ENCODE measurements around the gene LRP1.

LRP1 gene

GRCh38 chr12:57219993-57220754 is 91.9 kb downstream of the LRP1 start:
- peaks cover 19% of the 10 kb centered on the region for H3K4me1 ChIP-seq (ENCODE audit: control insufficient read depth, insufficient read depth, low read length)
- H3K4me2 ChIP-seq (ENCODE audit: low read length): no peak overlapping the region
- H3K27me3 ChIP-seq (ENCODE audit: control insufficient read depth, insufficient read depth, low read length): peaks cover 30% of the 10 kb centered on the region
- H3K9me3 ChIP-seq (replicated peaks; ENCODE audit: low read length): no peaks in the 10 kb centered on the region
- H3K9ac ChIP-seq (ENCODE audit: low read depth, low read length): no peak overlapping the region
- H3K4me3 ChIP-seq (ENCODE audit: low read length): no peak overlapping the region
- no peaks in the 10 kb centered on the region for H3K36me3 ChIP-seq (ENCODE audit: insufficient read depth, low read length)

DNA sequence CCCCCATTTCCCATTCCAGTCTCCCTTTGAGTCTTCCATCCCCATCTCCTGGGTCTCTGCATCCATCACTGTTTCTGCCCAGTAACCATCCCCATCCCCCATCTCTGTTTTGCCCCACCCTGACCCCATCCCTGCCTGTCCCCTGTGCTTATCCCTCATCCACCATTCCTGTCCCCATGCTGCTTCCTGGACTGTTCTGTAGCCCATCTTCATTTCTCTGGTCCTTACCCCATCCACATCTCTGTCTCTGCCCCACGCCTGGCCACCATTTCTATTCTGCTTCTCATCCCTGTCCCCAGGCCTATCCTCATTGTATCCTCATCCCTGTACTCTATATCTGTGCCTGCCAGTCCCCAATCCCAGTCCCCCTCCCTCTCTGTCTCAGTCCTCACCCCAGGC is 92.5 kb downstream of the LRP1 start:
- Histone ChIP-seq H3K4me1 (ENCODE audit: control insufficient read depth, insufficient read depth, low read length) (peaks cover 13% of the 10 kb centered on the region), H3K4me2 (ENCODE audit: low read length) (no peak overlapping the region), H3K9ac (ENCODE audit: low read depth, low read length) (no peak overlapping the region), H3K36me3 (ENCODE audit: insufficient read depth, low read length) (no peaks in the 10 kb centered on the region), H3K9me3 (replicated peaks; ENCODE audit: low read length) (no peaks in the 10 kb centered on the region), H3K4me3 (ENCODE audit: low read length) (no peak overlapping the region), H3K27me3 (ENCODE audit: control insufficient read depth, insufficient read depth, low read length) (peaks cover 30% of the 10 kb centered on the region)

DNA sequence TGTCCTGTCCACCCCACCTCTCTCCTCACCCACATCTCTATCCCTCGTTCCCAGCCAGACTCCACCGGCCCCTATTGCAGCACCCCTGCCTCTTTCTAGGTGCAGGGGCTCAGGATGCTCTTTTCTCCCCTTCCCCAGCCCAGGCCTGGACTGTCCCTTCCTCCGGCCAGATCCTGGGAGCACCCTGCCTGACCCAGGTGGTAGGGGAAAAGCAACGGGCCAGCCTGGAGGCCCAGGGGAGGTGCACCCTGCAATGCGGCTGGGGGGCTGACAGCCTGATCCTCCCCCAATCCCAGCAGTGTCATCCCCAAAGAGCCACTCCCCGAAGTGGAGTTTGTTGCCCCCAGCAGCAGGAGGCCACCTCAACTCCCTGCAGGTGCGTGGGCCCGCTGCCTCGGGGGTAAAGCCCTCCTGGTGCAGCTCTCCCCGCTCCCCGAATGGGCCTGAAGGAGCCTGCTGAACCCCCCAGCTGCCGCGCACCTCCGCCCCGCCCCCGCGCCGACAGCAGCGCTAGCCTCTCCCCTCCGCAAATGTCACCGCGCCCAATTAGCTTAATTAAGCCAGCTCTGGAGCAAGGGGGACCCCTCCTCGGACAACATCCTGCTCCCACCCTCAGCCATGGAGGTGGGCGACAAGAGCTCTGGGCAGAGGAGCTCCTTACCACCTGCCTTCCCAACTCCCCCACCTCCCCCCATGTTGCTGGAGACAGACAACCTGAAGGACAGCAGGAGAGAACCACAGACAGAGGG is 93.1 kb downstream of the LRP1 start:
- H3K4me3 ChIP-seq (ENCODE audit: low read length): no peak overlapping the region

GRCh38 chr12:57222286-57223190 is 94.3 kb downstream of the LRP1 start:
- H3K4me3 ChIP-seq (ENCODE audit: low read length): no peak overlapping the region
- no peaks in the 10 kb centered on the region for H3K36me3 ChIP-seq (ENCODE audit: insufficient read depth, low read length)
- H3K9me3 ChIP-seq (replicated peaks; ENCODE audit: low read length): no peaks in the 10 kb centered on the region
- H3K9ac ChIP-seq (ENCODE audit: low read depth, low read length): no peak overlapping the region
- H3K4me2 ChIP-seq (ENCODE audit: low read length): no peak overlapping the region
- no peaks in the 10 kb centered on the region for H3K4me1 ChIP-seq (ENCODE audit: control insufficient read depth, insufficient read depth, low read length)
- peaks cover 30% of the 10 kb centered on the region for H3K27me3 ChIP-seq (ENCODE audit: control insufficient read depth, insufficient read depth, low read length)

More for the DNA sequence above, 93.1 kb downstream of the LRP1 start:
- Histone ChIP-seq H3K27me3 (ENCODE audit: control insufficient read depth, insufficient read depth, low read length) (peaks cover 30% of the 10 kb centered on the region), H3K9me3 (replicated peaks; ENCODE audit: low read length) (no peaks in the 10 kb centered on the region), H3K4me2 (ENCODE audit: low read length) (no peak overlapping the region), H3K9ac (ENCODE audit: low read depth, low read length) (no peak overlapping the region), H3K36me3 (ENCODE audit: insufficient read depth, low read length) (no peaks in the 10 kb centered on the region), H3K4me1 (ENCODE audit: control insufficient read depth, insufficient read depth, low read length) (peaks cover 7% of the 10 kb centered on the region)

GRCh38 chr12:57223191-57224165 is 95.2 kb downstream of the LRP1 start:
- Histone ChIP-seq H3K4me3 (ENCODE audit: low read length) (no peak overlapping the region), H3K36me3 (ENCODE audit: insufficient read depth, low read length) (no peaks in the 10 kb centered on the region), H3K4me1 (ENCODE audit: control insufficient read depth, insufficient read depth, low read length) (no peaks in the 10 kb centered on the region), H3K9ac (ENCODE audit: low read depth, low read length) (no peak overlapping the region), H3K9me3 (replicated peaks; ENCODE audit: low read length) (no peaks in the 10 kb centered on the region), H3K4me2 (ENCODE audit: low read length) (no peak overlapping the region), H3K27me3 (ENCODE audit: control insufficient read depth, insufficient read depth, low read length) (peaks cover 26% of the 10 kb centered on the region)

- Histone ChIP-seq H3K36me3 (ENCODE audit: insufficient read depth, low read length) (no peaks in the 10 kb centered on the region), H3K4me2 (ENCODE audit: low read length) (no peak overlapping the region), H3K27me3 (ENCODE audit: control insufficient read depth, insufficient read depth, low read length) (peaks cover 19% of the 10 kb centered on the region), H3K4me3 (ENCODE audit: low read length) (no peak overlapping the region), H3K9me3 (replicated peaks; ENCODE audit: low read length) (no peaks in the 10 kb centered on the region), H3K4me1 (ENCODE audit: control insufficient read depth, insufficient read depth, low read length) (peaks cover 7% of the 10 kb centered on the region), H3K9ac (ENCODE audit: low read depth, low read length) (no peak overlapping the region)
These were observed 96.1 kb downstream of the LRP1 start for GRCh38 chr12:57224278-57224972.

DNA sequence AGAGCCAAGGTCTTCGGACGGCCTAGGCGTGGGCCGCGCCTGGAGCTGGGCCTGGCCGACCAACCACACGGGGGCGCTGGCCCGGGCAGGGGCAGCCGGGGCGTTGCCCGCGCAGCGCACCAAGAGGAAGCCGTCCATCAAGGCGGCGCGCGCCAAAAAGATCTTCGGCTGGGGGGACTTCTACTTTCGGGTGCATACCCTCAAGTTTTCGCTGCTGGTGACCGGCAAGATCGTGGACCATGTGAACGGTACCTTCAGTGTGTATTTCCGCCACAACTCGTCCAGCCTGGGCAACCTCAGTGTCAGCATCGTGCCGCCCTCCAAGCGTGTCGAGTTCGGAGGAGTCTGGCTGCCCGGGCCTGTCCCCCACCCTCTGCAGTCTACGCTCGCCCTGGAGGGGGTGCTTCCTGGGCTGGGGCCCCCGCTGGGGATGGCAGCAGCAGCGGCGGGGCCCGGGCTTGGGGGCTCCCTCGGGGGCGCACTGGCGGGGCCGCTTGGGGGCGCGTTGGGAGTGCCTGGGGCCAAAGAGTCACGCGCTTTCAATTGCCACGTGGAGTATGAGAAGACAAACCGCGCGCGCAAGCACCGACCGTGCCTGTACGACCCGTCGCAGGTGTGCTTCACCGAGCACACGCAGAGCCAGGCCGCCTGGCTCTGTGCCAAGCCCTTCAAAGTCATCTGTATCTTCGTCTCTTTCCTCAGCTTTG is 96.8 kb downstream of the LRP1 start:
- Histone ChIP-seq H3K9me3 (replicated peaks; ENCODE audit: low read length) (no peaks in the 10 kb centered on the region), H3K36me3 (ENCODE audit: insufficient read depth, low read length) (no peaks in the 10 kb centered on the region), H3K9ac (ENCODE audit: low read depth, low read length) (no peak overlapping the region), H3K4me3 (ENCODE audit: low read length) (no peak overlapping the region), H3K4me1 (ENCODE audit: control insufficient read depth, insufficient read depth, low read length) (peaks cover 7% of the 10 kb centered on the region), H3K4me2 (ENCODE audit: low read length) (no peak overlapping the region), H3K27me3 (ENCODE audit: control insufficient read depth, insufficient read depth, low read length) (peaks cover 14% of the 10 kb centered on the region)

DNA sequence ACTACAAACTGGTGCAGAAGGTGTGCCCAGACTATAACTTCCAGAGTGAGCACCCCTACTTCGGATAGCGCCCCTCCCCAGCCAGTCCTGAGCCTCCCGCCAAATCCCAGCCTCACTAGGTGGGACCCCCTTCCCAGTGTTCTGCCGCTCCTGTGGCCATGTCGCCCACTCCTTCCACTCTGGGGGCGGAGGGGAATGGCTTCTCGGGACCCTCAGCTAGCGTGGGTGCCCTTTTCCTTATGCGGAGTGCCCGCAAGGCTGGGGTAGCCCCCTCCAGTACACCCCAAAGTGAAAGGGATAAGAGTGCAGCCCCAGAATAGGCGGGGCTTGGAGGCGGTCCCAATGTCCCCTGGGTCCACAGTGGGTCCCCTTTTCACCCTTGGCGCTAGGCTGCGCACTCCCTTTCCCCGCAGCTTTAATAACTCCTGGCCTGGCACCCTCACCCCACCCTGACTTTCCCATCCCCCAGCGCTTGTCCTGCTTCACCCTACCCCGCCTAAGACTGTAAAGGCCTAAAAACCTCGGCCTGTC is 97.5 kb downstream of the LRP1 start:
- Histone ChIP-seq H3K4me2 (ENCODE audit: low read length) (no peak overlapping the region), H3K4me3 (ENCODE audit: low read length) (no peak overlapping the region), H3K9me3 (replicated peaks; ENCODE audit: low read length) (no peaks in the 10 kb centered on the region), H3K4me1 (ENCODE audit: control insufficient read depth, insufficient read depth, low read length) (peaks cover 8% of the 10 kb centered on the region), H3K9ac (ENCODE audit: low read depth, low read length) (no peak overlapping the region), H3K36me3 (ENCODE audit: insufficient read depth, low read length) (no peaks in the 10 kb centered on the region), H3K27me3 (ENCODE audit: control insufficient read depth, insufficient read depth, low read length) (peaks cover 10% of the 10 kb centered on the region)

- Histone ChIP-seq H3K4me1 (ENCODE audit: control insufficient read depth, insufficient read depth, low read length) (peaks cover 18% of the 10 kb centered on the region), H3K27me3 (ENCODE audit: control insufficient read depth, insufficient read depth, low read length) (peaks cover 4% of the 10 kb centered on the region), H3K4me2 (ENCODE audit: low read length) (no peak overlapping the region), H3K9ac (ENCODE audit: low read depth, low read length) (no peak overlapping the region), H3K9me3 (replicated peaks; ENCODE audit: low read length) (no peaks in the 10 kb centered on the region), H3K36me3 (ENCODE audit: insufficient read depth, low read length) (peaks cover 8% of the 10 kb centered on the region), H3K4me3 (ENCODE audit: low read length) (no peak overlapping the region)
These were observed 98.5 kb downstream of the LRP1 start for GRCh38 chr12:57226588-57227314.

Measured in skeletal muscle satellite cell (primary cell).